GM18519 (cell line): ENCODE results near the gene BRINP2.
A peak's percentile ranks its signal among the peaks of the same experiment; 100 is the strongest.

Source experiments
- ATAC-seq: cut with Tn5 transposase; IDR thresholded peaks from one replicate; pipeline ENCODE4 v1.9.1; 2021; ENCODE audit warnings: mild to moderate bottlenecking, moderate library complexity; ENCODE audit not compliant: unreplicated experiment, low FRiP score

BRINP2 gene

GRCh38 chr1:177170756-177171535 is at the start of gene BRINP2:
BRINP2 (plus strand) TSS chr1:177170958; CDS start chr1:177229877, 58,919 bp downstream.
- ATAC-seq = peak; percentile 86

- ATAC-seq = no peak
Observed at GRCh38 chr1:177122461-177123251, 48.1 kb upstream of the BRINP2 start.

GRCh38 chr1:177124577-177125278 is 46.0 kb upstream of the BRINP2 start:
- no peak for ATAC-seq

- ATAC-seq = no peak
Observed at GRCh38 chr1:177126267-177126666, 44.5 kb upstream of the BRINP2 start.

- ATAC-seq = no peak
Observed at GRCh38 chr1:177128665-177129281, 42.0 kb upstream of the BRINP2 start.

GRCh38 chr1:177130451-177130945 is 40.3 kb upstream of the BRINP2 start:
- ATAC-seq = no peak

GRCh38 chr1:177131723-177132122 is 39.0 kb upstream of the BRINP2 start:
- ATAC-seq = no peak

- no peak for ATAC-seq
Observed at GRCh38 chr1:177132141-177132540, 38.6 kb upstream of the BRINP2 start.

GRCh38 chr1:177133977-177134538 is 36.7 kb upstream of the BRINP2 start:
- ATAC-seq = no peak

GRCh38 chr1:177135250-177135649 is 35.5 kb upstream of the BRINP2 start:
- ATAC-seq = no peak

GRCh38 chr1:177137814-177138213 is 32.9 kb upstream of the BRINP2 start:
- ATAC-seq = no peak

- no peak for ATAC-seq
Observed at GRCh38 chr1:177138347-177138746, 32.4 kb upstream of the BRINP2 start.

GRCh38 chr1:177142010-177142409 is 28.7 kb upstream of the BRINP2 start:
- no peak for ATAC-seq

GRCh38 chr1:177142791-177143271 is 27.9 kb upstream of the BRINP2 start:
- no peak for ATAC-seq

- no peak for ATAC-seq
Observed at GRCh38 chr1:177145106-177146070, 25.4 kb upstream of the BRINP2 start.

GRCh38 chr1:177146499-177146898 is 24.3 kb upstream of the BRINP2 start:
- no peak for ATAC-seq

- ATAC-seq = no peak
Observed at GRCh38 chr1:177162243-177162642, 8.5 kb upstream of the BRINP2 start.

- no peak for ATAC-seq
Observed at GRCh38 chr1:177163844-177164379, 6.8 kb upstream of the BRINP2 start.
